ENCODE data around the gene EVI5L. TPM values are rescaled to one million over a fixed set of nuclear protein-coding genes. Genes with fewer than 3 reads are reported as not detected.

The EVI5L gene
- total RNA-seq, 1 experiment from 2014 or later, result 12.2 TPM

GRCh38 chr19:7852851-7853769 is 23.1 kb downstream of the EVI5L start:
- peaks cover 14% of the 10 kb centered on the region for H3K36me3 Mint-ChIP-seq (ENCODE audit: insufficient read depth, unreplicated experiment)
- H3K27ac Mint-ChIP-seq (ENCODE audit: unreplicated experiment), result peak overlapping the region; percentile 67
- DNase-seq, result peak; percentile 93
- peak; percentile 85 for TF ChIP-seq CTCF (IDR thresholded peaks at IDR 0.05; ENCODE audit: unreplicated experiment)
- peak overlapping the region; percentile 63 for H3K4me3 Mint-ChIP-seq (ENCODE audit: low read depth, unreplicated experiment)
- no peaks in the 10 kb centered on the region for H3K9me3 Mint-ChIP-seq (ENCODE audit: low read depth, unreplicated experiment)
- no peaks in the 10 kb centered on the region for H3K27me3 Mint-ChIP-seq (ENCODE audit: unreplicated experiment)
- peaks cover 13% of the 10 kb centered on the region for H3K4me1 Mint-ChIP-seq (ENCODE audit: low read depth, unreplicated experiment)
- CTCF ChIA-PET, result interaction anchor here (0.5 to 1.7 kb wide), 7 partner anchors 8 to 578 kb away, joined by 3 to 18 read pairs (median 4); partner anchors contain the start of gene MAP2K7
- no TSS peak for BruUV-seq (replicated peaks)
- intact Hi-C loops (cut with micrococcal nuclease; ENCODE audit: unreplicated experiment), result no loop called here

DNA sequence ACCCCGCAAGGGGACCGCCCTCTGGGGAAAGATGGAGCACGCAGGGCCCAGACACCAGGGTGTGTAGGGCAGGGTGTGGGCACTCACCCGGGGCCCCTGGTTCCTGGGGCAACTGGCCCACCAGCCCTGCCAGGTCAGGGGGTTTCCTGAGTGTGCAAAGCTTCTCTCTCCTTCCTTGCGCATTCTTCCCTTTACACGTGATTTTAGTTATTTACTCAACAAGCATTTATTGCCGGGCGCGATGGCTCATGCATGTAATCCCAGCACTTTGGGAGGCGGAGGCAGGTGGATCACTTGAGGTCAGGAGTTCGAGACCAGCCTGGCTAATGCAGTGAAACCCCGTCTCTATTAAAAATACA is 23.7 kb downstream of the EVI5L start:
- intact Hi-C loops (cut with micrococcal nuclease; ENCODE audit: unreplicated experiment), result no loop called here
- no TSS peak for BruUV-seq (replicated peaks)
- H3K4me3 Mint-ChIP-seq (ENCODE audit: low read depth, unreplicated experiment), result peak overlapping the region; percentile 63
- CTCF ChIA-PET, result interaction anchor here (0.5 to 1.7 kb wide), 6 partner anchors 9 to 577 kb away, joined by 3 to 18 read pairs (median 4); partner anchors contain the start of gene MAP2K7
- peaks cover 14% of the 10 kb centered on the region for H3K36me3 Mint-ChIP-seq (ENCODE audit: insufficient read depth, unreplicated experiment)
- DNase-seq, result no peak
- TF ChIP-seq CTCF (IDR thresholded peaks at IDR 0.05; ENCODE audit: unreplicated experiment), result no peak
- H3K4me1 Mint-ChIP-seq (ENCODE audit: low read depth, unreplicated experiment), result peaks cover 13% of the 10 kb centered on the region
- H3K27ac Mint-ChIP-seq (ENCODE audit: unreplicated experiment), result peak overlapping the region; percentile 67
- no peaks in the 10 kb centered on the region for H3K9me3 Mint-ChIP-seq (ENCODE audit: low read depth, unreplicated experiment)
- no peaks in the 10 kb centered on the region for H3K27me3 Mint-ChIP-seq (ENCODE audit: unreplicated experiment)

DNA sequence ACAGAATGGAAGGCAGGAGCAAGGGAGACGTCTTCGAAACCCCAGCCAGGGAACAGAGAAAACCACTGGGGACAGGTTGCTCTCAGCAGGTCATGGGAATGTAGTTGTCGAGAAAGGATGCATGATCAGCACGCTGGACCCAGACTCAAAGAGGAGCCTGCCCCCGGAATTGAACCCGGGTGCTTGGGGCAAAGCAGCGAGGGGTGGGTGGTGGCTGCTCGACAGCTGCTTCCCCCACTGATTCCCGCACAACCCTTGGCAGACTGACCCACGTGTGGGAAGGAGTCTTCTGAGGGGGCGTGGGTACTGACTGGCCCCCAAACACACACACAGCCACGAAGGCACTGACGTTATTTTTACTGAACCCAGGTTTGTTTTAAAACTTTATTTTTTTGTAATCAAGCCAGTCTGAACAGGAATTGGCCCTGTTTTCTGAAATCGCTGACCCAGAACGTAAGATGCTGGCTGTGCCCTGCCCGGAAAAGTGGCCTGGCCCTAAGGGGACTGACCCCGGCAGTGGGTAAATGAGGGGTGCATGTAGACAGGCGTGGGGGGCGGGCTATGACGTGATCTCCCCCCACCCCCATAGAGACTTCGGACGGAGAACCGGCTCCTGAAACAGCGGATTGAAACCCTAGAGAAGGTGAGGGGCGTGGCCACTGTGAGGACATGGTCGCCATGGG is 25.5 kb downstream of the EVI5L start:
- no peak overlapping the region for H3K27ac Mint-ChIP-seq (ENCODE audit: unreplicated experiment)
- no peaks in the 10 kb centered on the region for H3K27me3 Mint-ChIP-seq (ENCODE audit: unreplicated experiment)
- no peak for DNase-seq
- peaks cover 13% of the 10 kb centered on the region for H3K4me1 Mint-ChIP-seq (ENCODE audit: low read depth, unreplicated experiment)
- intact Hi-C loops (cut with micrococcal nuclease; ENCODE audit: unreplicated experiment), result no loop called here
- no TSS peak for BruUV-seq (replicated peaks)
- H3K9me3 Mint-ChIP-seq (ENCODE audit: low read depth, unreplicated experiment), result no peaks in the 10 kb centered on the region
- peaks cover 14% of the 10 kb centered on the region for H3K36me3 Mint-ChIP-seq (ENCODE audit: insufficient read depth, unreplicated experiment)
- no peak overlapping the region for H3K4me3 Mint-ChIP-seq (ENCODE audit: low read depth, unreplicated experiment)
- CTCF ChIA-PET, result no interaction called here
- no peak for TF ChIP-seq CTCF (IDR thresholded peaks at IDR 0.05; ENCODE audit: unreplicated experiment)

- no peak for DNase-seq
- TF ChIP-seq CTCF (IDR thresholded peaks at IDR 0.05; ENCODE audit: unreplicated experiment), result no peak
- peaks cover 14% of the 10 kb centered on the region for H3K36me3 Mint-ChIP-seq (ENCODE audit: insufficient read depth, unreplicated experiment)
- no peak overlapping the region for H3K27ac Mint-ChIP-seq (ENCODE audit: unreplicated experiment)
- CTCF ChIA-PET, result no interaction called here
- BruUV-seq (replicated peaks), result no TSS peak
- intact Hi-C loops (cut with micrococcal nuclease; ENCODE audit: unreplicated experiment), result no loop called here
- no peaks in the 10 kb centered on the region for H3K27me3 Mint-ChIP-seq (ENCODE audit: unreplicated experiment)
- no peaks in the 10 kb centered on the region for H3K9me3 Mint-ChIP-seq (ENCODE audit: low read depth, unreplicated experiment)
- no peak overlapping the region for H3K4me3 Mint-ChIP-seq (ENCODE audit: low read depth, unreplicated experiment)
- H3K4me1 Mint-ChIP-seq (ENCODE audit: low read depth, unreplicated experiment), result peaks cover 13% of the 10 kb centered on the region
These were observed 26.1 kb downstream of the EVI5L start for GRCh38 chr19:7856109-7856591.
